HepG2 (cell line): ENCODE measurements around the gene TNFRSF18. TPM values are rescaled to one million over a fixed set of nuclear protein-coding genes. Genes with fewer than 3 reads are reported as not detected.

Experiments used
- ATAC-seq: fragments of 200-7000 bp; cut with Tn5 transposase; 3 replicates; pipeline ENCODE4 v1.9.1; 2020; ENCODE audit warnings: mild to moderate bottlenecking, moderate library complexity
- BruUV-seq: library from RNA; stranded (reverse); fragments of 400-500 nt; replicated peaks from 2 replicates; lab custom pipeline; 2021; lab: Mats Ljungman, UMichigan
- CTCF ChIA-PET: fragments of 300-600 bp; formaldehyde crosslinking; extraction: SDS; loops from one replicate; lab custom pipeline; 2021; ENCODE audit warnings: low total read pairs, inconsistent platforms, low intra/inter-chr PET ratio; lab: Yijun Ruan, JAX
- POLR2A ChIA-PET: fragments of 350-600 bp; sonication (Branson Sonifier 250); formaldehyde crosslinking; loops from one replicate; lab custom pipeline; 2020; ENCODE audit warnings: antibody characterized with exemption, inconsistent platforms; lab: Yijun Ruan, JAX
- DNase-seq: peaks from one replicate; pipeline ENCODE4 v3.0.0-alpha.2; 2015; ENCODE audit warnings: low spot score
- FAIRE-seq: peaks from 3 replicates; lab custom pipeline; 2011; peaks lifted over from hg19 to GRCh38; lab: Jason Lieb, UNC
- H2AFZ ChIP-seq: one replicate; pipeline ENCODE4 v1.6.1; 2011; ENCODE audit warnings: low read length, inconsistent platforms
- H3K27ac ChIP-seq: fragments of 300-600 bp; 3 replicates; pipeline ENCODE4 v1.8.0; 2011; ENCODE audit warnings: mixed run types, mild to moderate bottlenecking, mixed read lengths, low read length, inconsistent platforms; ENCODE audit not compliant: insufficient read depth; ENCODE audit errors: extremely low read length
- H3K27me3 ChIP-seq, 2 experiments: fragments of 200-600 bp in 1 of 2; 2 replicates in 1 of 2; 3 replicates in 1 of 2; pipeline versions ENCODE4 v1.6.0 to v1.8.0; 2011; ENCODE audit warnings: low read length in 2 of 2, mild to moderate bottlenecking in 2 of 2, moderate library complexity in 2 of 2, inconsistent platforms in 1 of 2; ENCODE audit not compliant: insufficient read depth in 2 of 2, control insufficient read depth in 1 of 2
- H3K36me3 ChIP-seq, 2 experiments: fragments of 200-600 bp in 1 of 2; replicated peaks in 1 of 2; 2 replicates in 1 of 2; 3 replicates in 1 of 2; pipeline versions ENCODE4 v1.5.1 to v1.8.0; 2011; ENCODE audit warnings: low read length in 2 of 2, inconsistent platforms in 1 of 2; ENCODE audit not compliant: insufficient read depth in 2 of 2, control insufficient read depth in 1 of 2
- H3K4me1 ChIP-seq: 2 replicates; pipeline ENCODE4 v1.5.1; 2012; ENCODE audit warnings: low read length, inconsistent platforms; ENCODE audit not compliant: insufficient read depth
- H3K4me2 ChIP-seq: 2 replicates; pipeline ENCODE4 v1.6.0; 2011; ENCODE audit warnings: low read depth, low read length, inconsistent platforms
- H3K4me3 ChIP-seq, 3 experiments: fragments of 200-600 bp in 1 of 3; sonication (generic), shearing (Covaris generic) in 1 of 3; replicated peaks in 1 of 3; 2 replicates each; pipeline ENCODE4 v1.5.1; 2011 to 2016; ENCODE audit warnings: low read length in 3 of 3, inconsistent platforms in 2 of 3, low read depth in 2 of 3, mild to moderate bottlenecking in 2 of 3, control low read depth in 1 of 3, mixed read lengths in 1 of 3; ENCODE audit not compliant: insufficient read depth in 1 of 3
- H3K79me2 ChIP-seq: one replicate; pipeline ENCODE4 v1.6.1; 2011; ENCODE audit warnings: low read length, inconsistent platforms; ENCODE audit not compliant: insufficient read depth
- H3K9ac ChIP-seq: 2 replicates; pipeline ENCODE4 v1.6.0; 2011; ENCODE audit warnings: mild to moderate bottlenecking, low read depth, low read length, inconsistent platforms; ENCODE audit not compliant: insufficient read depth
- H3K9me3 ChIP-seq: 2 replicates; pipeline ENCODE4 v1.5.1; 2012; ENCODE audit warnings: mild to moderate bottlenecking, low read length
- H4K20me1 ChIP-seq: 2 replicates; pipeline ENCODE4 v1.6.0; 2011; ENCODE audit warnings: inconsistent platforms, mild to moderate bottlenecking, low read length, moderate library complexity; ENCODE audit not compliant: insufficient read depth
- AHDC1 ChIP-seq: sonication (generic); formaldehyde crosslinking; IDR thresholded peaks from 2 replicates; pipeline ENCODE4 v1.5.1; 2020; ENCODE audit warnings: mild to moderate bottlenecking, missing genetic modification reagents, borderline replicate concordance
- ZNF205 ChIP-seq: IDR thresholded peaks from 2 replicates; pipeline ENCODE4 v1.6.1; 2018; ENCODE audit warnings: missing biosample characterization, missing genetic modification reagents
- ZNF589 ChIP-seq: sonication (generic); formaldehyde crosslinking; conservative IDR thresholded peaks from 2 replicates; pipeline ENCODE4 v1.8.0; 2022; ENCODE audit warnings: mild to moderate bottlenecking, moderate library complexity, missing genetic modification reagents
- ZNF772 ChIP-seq: sonication (generic); formaldehyde crosslinking; IDR thresholded peaks from 2 replicates; pipeline ENCODE4 v1.5.0; 2020; ENCODE audit warnings: mild to moderate bottlenecking, missing genetic modification reagents
- WGBS: methylation state at CpG from one replicate; pipeline ENCODE4 v1.1.6; 2017; ENCODE audit warnings: low lambda C conversion rate; 5-methylcytosine and 5-hydroxymethylcytosine counted together
- in situ Hi-C: cut with HindIII; loops from 2 replicates; pipeline ENCODE4 v1.10.0; 2017; ENCODE audit warnings: low pct_unique_long_range_greater_than_20kb; ENCODE audit not compliant: extremely low pct_ligation_motif_present
- intact Hi-C: fragments of 100-400 bp; cut with micrococcal nuclease; formaldehyde crosslinking; loops from one replicate; pipeline ENCODE4 v1.10.0; 2022; ENCODE audit not compliant: unreplicated experiment
- polyA plus RNA-seq, 8 experiments: library from polyadenylated mRNA; depleted of rRNA in 3 of 8; stranded (reverse) in 7 of 8; unstranded in 1 of 8; fragments of >200 nt; fragmentation: Illumina TruSeq in 4 of 8; extraction: Trizol in 4 of 8; gene quantifications; 2 replicates each; pipeline versions ENCODE4 v1.2.1 to v1.2.3, GENCODE V29; 2011 to 2016; ENCODE audit warnings: low read depth in 4 of 8, missing spikeins in 1 of 8, mixed read lengths in 1 of 8; ENCODE audit not compliant: insufficient read depth in 1 of 8
- total RNA-seq, 5 experiments: library from RNA; depleted of rRNA; stranded (reverse); fragments of >200 nt; fragmentation: Illumina TruSeq; extraction: Trizol; gene quantifications; 2 replicates each; pipeline ENCODE4 v1.2.3, GENCODE V29; 2016; ENCODE audit warnings: low read depth in 1 of 5
- TF ChIP-seq, protein P1 (sequence below), 2 experiments: fragments of 450-650 bp in 1 of 2; sonication (generic) in 1 of 2; formaldehyde crosslinking in 1 of 2; IDR thresholded peaks; 2 replicates each; pipeline versions ENCODE4 v1.6.1 to v1.8.0; 2016 to 2022; ENCODE audit warnings: antibody characterized with exemption in 1 of 2, mild to moderate bottlenecking in 1 of 2, missing genetic modification reagents in 1 of 2

TNFRSF18 gene
- total and polyA plus RNA-seq, 2 of the 13 experiments (the other 11 are each of a cell fraction or from before 2014, with no cell fraction given) = not detected

- no peaks in the 10 kb centered on the region for H3K79me2 ChIP-seq
- no peaks in the 10 kb centered on the region; a peak in 1 of 5 replicates for H3K27me3 ChIP-seq
- in situ Hi-C loops = no loop called here
- CTCF ChIA-PET = no interaction called here
- peak overlapping the region; percentile 39 to 80 (median 47) for H3K4me3 ChIP-seq
- no peaks in the 10 kb centered on the region for H4K20me1 ChIP-seq
- DNase-seq (peak; percentile 84), ATAC-seq (peak; percentile 58), FAIRE-seq (no peak)
- H3K36me3 ChIP-seq = no peaks in the 10 kb centered on the region
- BruUV-seq = no TSS peak
- H3K27ac ChIP-seq = peak overlapping the region; percentile 48
- peak overlapping the region; percentile 62 for H3K9ac ChIP-seq
- no peak overlapping the region for H2AFZ ChIP-seq
- H3K4me2 ChIP-seq = peak overlapping the region; percentile 87
- intact Hi-C loops = loop anchor here (10.0 kb wide), 2 partner anchors 63 to 233 kb away; partner anchors contain the start of genes HES4 and TTLL10
- WGBS = 0% methylated on average over 5 of the region's 48 CpGs
- POLR2A ChIA-PET = interaction anchor here (0.6 to 3.3 kb wide), 12 partner anchors 14 to 218 kb away, joined by 3 to 26 read pairs (median 6); partner anchors contain the start of genes AGRN and UBE2J2
- no peaks in the 10 kb centered on the region for H3K9me3 ChIP-seq
- peaks cover 80% of the 10 kb centered on the region for H3K4me1 ChIP-seq
- TF ChIP-seq ZNF205 (CRISPR knock-in tag) (peak; percentile 53; the same call in 1 of the 2 replicates), AHDC1 (CRISPR knock-in tag) (peak; percentile 63; the same call in 1 of the 2 replicates), ZNF589 (CRISPR knock-in tag) (peak; percentile 82; the same call in 1 of the 2 replicates), ZNF772 (CRISPR knock-in tag) (peak; percentile 71; the same call in 1 of the 2 replicates)
- TF ChIP-seq, protein P1, sequence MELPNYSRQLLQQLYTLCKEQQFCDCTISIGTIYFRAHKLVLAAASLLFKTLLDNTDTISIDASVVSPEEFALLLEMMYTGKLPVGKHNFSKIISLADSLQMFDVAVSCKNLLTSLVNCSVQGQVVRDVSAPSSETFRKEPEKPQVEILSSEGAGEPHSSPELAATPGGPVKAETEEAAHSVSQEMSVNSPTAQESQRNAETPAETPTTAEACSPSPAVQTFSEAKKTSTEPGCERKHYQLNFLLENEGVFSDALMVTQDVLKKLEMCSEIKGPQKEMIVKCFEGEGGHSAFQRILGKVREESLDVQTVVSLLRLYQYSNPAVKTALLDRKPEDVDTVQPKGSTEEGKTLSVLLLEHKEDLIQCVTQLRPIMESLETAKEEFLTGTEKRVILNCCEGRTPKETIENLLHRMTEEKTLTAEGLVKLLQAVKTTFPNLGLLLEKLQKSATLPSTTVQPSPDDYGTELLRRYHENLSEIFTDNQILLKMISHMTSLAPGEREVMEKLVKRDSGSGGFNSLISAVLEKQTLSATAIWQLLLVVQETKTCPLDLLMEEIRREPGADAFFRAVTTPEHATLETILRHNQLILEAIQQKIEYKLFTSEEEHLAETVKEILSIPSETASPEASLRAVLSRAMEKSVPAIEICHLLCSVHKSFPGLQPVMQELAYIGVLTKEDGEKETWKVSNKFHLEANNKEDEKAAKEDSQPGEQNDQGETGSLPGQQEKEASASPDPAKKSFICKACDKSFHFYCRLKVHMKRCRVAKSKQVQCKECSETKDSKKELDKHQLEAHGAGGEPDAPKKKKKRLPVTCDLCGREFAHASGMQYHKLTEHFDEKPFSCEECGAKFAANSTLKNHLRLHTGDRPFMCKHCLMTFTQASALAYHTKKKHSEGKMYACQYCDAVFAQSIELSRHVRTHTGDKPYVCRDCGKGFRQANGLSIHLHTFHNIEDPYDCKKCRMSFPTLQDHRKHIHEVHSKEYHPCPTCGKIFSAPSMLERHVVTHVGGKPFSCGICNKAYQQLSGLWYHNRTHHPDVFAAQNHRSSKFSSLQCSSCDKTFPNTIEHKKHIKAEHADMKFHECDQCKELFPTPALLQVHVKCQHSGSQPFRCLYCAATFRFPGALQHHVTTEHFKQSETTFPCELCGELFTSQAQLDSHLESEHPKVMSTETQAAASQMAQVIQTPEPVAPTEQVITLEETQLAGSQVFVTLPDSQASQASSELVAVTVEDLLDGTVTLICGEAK (IDR thresholded peaks at IDR 0.05) = no peak
- TF ChIP-seq, protein P1 (CRISPR knock-in tag; IDR thresholded peaks at IDR 0.05) = peak; percentile 38; the same call in 1 of the 2 replicates
Measured at GRCh38 chr1:1237874-1238701, 31.7 kb upstream of the TNFRSF18 start.
